ENCODE measurements around the gene PCYT2. TPM values are rescaled to one million over a fixed set of nuclear protein-coding genes. Genes with fewer than 3 reads are reported as not detected.
A peak's percentile ranks its signal among the peaks of the same experiment; 100 is the strongest.

The PCYT2 gene
- total and polyA plus RNA-seq, 12 donors = 29.5 to 64.1 (median 47.7) TPM

DNA sequence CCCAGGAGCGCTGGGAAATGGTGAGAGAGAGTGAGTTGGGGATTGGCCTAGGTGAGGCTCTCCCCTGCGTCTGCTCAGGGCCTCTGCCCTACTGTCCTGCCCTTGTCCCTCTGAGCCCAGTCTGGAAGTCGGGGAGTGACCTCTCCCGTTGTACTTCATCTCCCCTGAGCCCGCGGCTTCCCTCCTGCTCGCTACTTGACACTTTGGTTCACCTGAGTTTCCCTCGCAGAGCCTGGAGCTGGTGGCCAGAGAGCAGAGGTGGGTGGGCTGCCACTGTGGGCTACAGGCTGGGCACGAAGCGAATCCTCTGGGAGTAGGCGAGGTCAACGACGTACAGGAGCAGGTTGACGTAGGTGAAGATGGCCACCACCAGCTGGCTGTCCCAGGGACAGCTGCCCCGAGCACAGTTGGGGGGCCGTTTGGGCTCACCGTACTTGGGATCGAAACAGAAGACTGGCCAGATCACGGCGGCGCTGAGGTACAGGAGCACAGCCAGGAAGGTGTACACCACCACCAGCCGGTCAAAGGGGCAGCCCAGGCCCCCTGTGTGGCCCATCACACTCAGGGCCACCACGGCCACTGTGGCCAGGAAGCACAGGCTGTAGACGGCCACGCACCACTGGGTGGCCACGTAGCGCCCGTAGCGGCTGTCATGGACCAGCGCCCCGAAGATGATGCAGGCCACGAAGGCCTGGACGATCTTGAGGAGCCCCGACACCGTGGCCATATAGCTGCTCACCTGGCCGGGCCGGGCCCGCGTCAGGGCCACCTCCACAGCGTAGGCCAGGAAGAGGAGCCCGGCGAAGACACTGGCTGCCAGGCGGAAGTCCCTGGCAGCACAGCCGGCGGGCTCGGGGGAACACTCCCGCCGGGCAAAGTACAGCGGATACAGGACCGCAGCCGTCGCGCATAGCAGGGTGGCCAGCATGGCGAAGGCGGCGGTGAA, 29.6 kb upstream of the PCYT2 start:
- no peaks in the 10 kb centered on the region for H3K9me3 ChIP-seq
- H3K27me3 ChIP-seq = peaks cover 0 to 21% (median 9%) of the 10 kb centered on the region in 7 donors
- ATAC-seq = peak in 2 of 8 donors; percentile 2 to 16
- 87 to 92% methylated on average over 56 of the region's 56 CpGs for WGBS, 2 donors
- TF ChIP-seq, protein P1, sequence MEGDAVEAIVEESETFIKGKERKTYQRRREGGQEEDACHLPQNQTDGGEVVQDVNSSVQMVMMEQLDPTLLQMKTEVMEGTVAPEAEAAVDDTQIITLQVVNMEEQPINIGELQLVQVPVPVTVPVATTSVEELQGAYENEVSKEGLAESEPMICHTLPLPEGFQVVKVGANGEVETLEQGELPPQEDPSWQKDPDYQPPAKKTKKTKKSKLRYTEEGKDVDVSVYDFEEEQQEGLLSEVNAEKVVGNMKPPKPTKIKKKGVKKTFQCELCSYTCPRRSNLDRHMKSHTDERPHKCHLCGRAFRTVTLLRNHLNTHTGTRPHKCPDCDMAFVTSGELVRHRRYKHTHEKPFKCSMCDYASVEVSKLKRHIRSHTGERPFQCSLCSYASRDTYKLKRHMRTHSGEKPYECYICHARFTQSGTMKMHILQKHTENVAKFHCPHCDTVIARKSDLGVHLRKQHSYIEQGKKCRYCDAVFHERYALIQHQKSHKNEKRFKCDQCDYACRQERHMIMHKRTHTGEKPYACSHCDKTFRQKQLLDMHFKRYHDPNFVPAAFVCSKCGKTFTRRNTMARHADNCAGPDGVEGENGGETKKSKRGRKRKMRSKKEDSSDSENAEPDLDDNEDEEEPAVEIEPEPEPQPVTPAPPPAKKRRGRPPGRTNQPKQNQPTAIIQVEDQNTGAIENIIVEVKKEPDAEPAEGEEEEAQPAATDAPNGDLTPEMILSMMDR (IDR thresholded peaks at IDR 0.05) = no peak
- no peak for DNase-seq
- peaks cover 17 to 49% (median 25%) of the 10 kb centered on the region in 9 donors for H3K4me1 ChIP-seq
- H3K27ac ChIP-seq = peak overlapping the region in 9 of 10 donors; percentile 42 to 85 (median 79)
- intact Hi-C loops (cut with DNase I) = no loop called here
- H3K36me3 ChIP-seq = no peaks in the 10 kb centered on the region
- H3K4me3 ChIP-seq = peak overlapping the region in 3 of 10 donors; percentile 30 to 52 (median 52)

DNA sequence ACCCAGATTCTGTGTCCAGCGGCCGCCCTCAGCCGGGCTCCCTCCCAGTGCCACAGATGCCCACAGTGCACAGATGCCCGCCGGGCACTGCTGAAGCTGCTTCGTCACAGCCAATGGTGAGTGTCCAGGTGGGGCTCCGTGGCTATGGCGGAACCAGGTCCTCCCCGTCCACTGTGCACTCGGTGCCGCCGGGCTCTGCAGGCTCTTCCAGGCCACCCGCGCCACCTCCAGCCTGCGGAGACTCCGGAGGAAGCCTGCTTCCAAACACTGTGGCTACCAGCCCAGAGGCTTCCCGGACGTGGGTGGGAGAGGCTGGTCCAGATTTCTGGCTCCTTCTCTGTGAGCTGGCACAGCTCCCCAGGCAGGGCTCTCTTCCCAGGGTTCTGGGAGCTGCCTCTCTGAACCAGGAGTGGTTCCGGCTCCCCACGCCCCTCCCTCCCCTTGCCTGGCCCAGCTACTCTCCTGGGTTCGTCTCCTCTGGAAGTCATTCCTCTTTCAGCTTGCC, 28.7 kb upstream of the PCYT2 start:
- Histone ChIP-seq H3K27ac (peak overlapping the region in 9 of 10 donors; percentile 42 to 85 (median 79)), H3K4me3 (peak overlapping the region in 4 of 10 donors; percentile 16 to 30 (median 20)), H3K9me3 (no peaks in the 10 kb centered on the region), H3K4me1 (peaks cover 17 to 49% (median 25%) of the 10 kb centered on the region in 9 donors), H3K36me3 (no peaks in the 10 kb centered on the region), H3K27me3 (peaks cover 0 to 21% (median 9%) of the 10 kb centered on the region in 7 donors)
- DNase-seq (peak; percentile 62 to 70), ATAC-seq (peak; percentile 11 to 56 (median 23))
- WGBS, 2 donors = 55 to 61% methylated on average over 21 of the region's 21 CpGs
- intact Hi-C loops (cut with DNase I) = no loop called here
- TF ChIP-seq, protein P1 (IDR thresholded peaks at IDR 0.05) = no peak

DNA sequence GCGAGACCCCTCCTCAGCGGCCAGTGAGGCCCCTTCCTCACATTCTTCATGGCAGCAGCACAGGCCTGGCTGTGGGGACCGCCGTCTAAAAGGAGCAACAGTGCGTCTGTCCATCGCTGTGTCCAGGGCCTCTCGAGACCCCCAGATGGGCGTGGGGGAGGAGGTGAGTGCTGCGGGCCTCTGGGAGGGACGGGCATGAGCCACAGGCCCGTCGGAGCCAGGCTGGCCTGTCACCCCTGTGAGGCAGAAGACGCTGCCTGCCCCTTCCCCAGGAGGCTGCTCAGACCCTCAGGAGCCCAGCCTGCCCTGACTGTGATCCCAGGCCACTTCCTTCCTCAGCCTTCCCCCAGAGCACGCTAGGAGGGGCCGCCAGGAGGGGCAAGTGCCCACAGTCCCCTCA, 28.0 kb upstream of the PCYT2 start:
- H3K27me3 ChIP-seq = peaks cover 0 to 21% (median 9%) of the 10 kb centered on the region in 7 donors
- no peak for DNase-seq

DNA sequence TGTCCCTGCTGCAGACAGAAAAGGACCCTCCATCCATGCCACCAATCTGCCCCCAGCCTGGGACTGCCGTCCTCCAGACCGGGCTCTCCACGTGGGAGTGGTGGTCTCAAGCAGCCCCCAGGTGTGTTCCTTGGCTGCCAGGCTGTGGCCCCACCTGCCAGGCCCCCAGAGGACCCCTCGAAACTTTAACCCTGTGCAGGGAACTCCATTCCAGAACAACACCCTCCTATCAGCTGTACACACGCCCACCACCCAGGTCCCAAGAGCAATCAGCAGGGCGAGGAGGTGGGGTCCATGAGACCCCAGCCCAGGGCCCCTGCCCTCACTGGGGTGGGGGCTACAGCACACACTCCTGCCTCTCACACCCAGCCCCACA, 24.5 kb upstream of the PCYT2 start:
- peaks cover 0 to 24% (median 2%) of the 10 kb centered on the region in 7 donors for H3K27me3 ChIP-seq
- ATAC-seq (no peak), DNase-seq (no peak)
- intact Hi-C loops (cut with DNase I) = no loop called here
- H3K27ac ChIP-seq = no peak overlapping the region
- WGBS, 2 donors = 89 to 94% methylated on average over 6 of the region's 6 CpGs
- peaks cover 12 to 38% (median 23%) of the 10 kb centered on the region in 9 donors for H3K4me1 ChIP-seq
- no peaks in the 10 kb centered on the region for H3K36me3 ChIP-seq
- H3K4me3 ChIP-seq = no peak overlapping the region
- TF ChIP-seq, protein P1 (IDR thresholded peaks at IDR 0.05) = no peak
- H3K9me3 ChIP-seq = no peaks in the 10 kb centered on the region

More for the DNA sequence above, 28.0 kb upstream of the PCYT2 start:
- H3K4me3 ChIP-seq = no peak overlapping the region
- no peaks in the 10 kb centered on the region for H3K36me3 ChIP-seq
- H3K4me1 ChIP-seq = peaks cover 17 to 49% (median 25%) of the 10 kb centered on the region in 9 donors
- TF ChIP-seq, protein P1 (IDR thresholded peaks at IDR 0.05) = no peak
- WGBS, 2 donors = 69 to 71% methylated on average over 15 of the region's 15 CpGs
- peak overlapping the region in 6 of 10 donors; percentile 36 to 85 (median 78) for H3K27ac ChIP-seq
- H3K9me3 ChIP-seq = no peaks in the 10 kb centered on the region
- peak in 1 of 8 donors; percentile 1 for ATAC-seq
- intact Hi-C loops (cut with DNase I) = no loop called here

Measured in heart right ventricle (tissue), 16 donors.